HG02938 (cell line): ENCODE measurements around the gene MBD3L2B.
"Not testable (repeated sequence)": the region's sequence is repeated elsewhere in the genome, so short reads cannot be mapped to it uniquely, and the experiment has no call there.

Experiments
- ATAC-seq: cut with Tn5 transposase; IDR thresholded peaks from one replicate; pipeline ENCODE4 v1.9.1; 2021; ENCODE audit warnings: mild to moderate bottlenecking, moderate library complexity; ENCODE audit not compliant: unreplicated experiment

MBD3L2B gene

DNA sequence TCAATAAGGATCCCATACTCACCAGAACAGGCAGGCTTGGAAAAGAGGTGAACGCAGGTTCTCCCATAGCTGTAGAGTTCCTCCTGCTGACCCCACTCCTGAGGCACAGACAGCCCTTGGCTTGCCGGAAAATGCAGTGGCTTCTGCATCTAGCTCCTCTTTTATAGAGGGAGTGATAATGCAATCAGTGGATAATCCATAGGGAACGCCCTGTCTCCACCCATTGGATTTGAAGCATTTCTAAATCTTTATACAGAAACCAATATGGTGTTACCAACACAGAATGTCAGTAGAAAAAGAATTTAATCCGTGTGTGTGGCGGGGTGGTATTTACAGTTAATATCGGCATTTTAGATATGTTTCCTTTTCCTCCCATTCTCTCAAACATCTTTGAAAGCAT, at the start of gene MBD3L2B:
Gene MBD3L2B (minus strand): TSS at position 101 of the 400 bp plus-strand sequence. CDS start 34 bp downstream, at position 67.
- ATAC-seq, result not testable (repeated sequence)

- peak; percentile 16 for ATAC-seq
These were observed 48.6 kb upstream of the MBD3L2B start for GRCh38 chr19:7069904-7070226.

DNA sequence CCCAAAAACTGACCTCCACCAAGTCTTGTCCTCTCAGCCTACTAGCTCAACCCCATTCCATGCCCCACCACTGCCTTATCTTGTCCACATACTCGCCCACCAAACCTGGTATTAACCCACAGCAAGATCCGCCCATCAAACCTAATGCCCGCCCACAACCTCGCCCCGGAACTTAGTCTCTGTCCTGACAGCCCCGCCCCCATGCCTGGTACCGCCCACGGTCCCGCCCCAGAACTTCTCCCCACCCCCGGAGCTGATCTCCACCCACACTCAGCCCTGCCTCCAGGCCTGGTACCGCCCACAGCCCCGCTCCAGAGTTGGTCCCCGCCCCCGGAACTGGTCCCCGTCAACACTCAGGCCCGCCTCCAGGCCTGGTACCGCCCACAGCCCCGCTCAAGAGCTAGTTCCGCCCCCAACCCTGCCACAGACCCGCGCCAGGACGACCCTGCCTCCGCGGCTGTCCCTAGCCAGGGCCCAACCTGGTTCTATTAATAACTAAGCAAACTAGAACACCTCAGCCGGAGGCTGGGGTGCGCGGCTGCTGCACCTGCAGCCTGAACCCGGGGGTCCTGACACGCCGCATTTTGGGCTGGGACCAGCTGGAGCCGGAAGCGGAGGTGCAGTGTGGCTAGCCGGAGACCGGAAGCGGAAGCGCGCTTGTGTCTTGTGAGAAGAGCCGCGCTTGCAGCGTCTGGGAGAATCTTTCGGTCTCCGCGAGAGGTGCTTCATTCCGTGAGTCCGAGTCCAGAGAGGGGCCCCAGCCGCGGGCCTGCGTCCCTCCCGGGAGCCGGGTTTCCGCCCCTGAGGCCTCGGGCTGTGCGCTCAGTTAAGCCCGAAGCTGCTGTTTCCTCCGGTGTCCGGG, 48.0 kb upstream of the MBD3L2B start, which contains the start of gene ZNF557:
Gene ZNF557 (plus strand): TSS at position 662 of the 862 bp plus-strand sequence. CDS start 5,372 bp downstream, outside the sequence.
- peak; percentile 84 for ATAC-seq

GRCh38 chr19:7068599-7068998, 47.4 kb upstream of the MBD3L2B start:
- ATAC-seq, result no peak

- ATAC-seq, result no peak
These were observed 46.5 kb upstream of the MBD3L2B start for GRCh38 chr19:7067716-7068115.

GRCh38 chr19:7067122-7067521, 45.9 kb upstream of the MBD3L2B start:
- not testable (repeated sequence) for ATAC-seq

DNA sequence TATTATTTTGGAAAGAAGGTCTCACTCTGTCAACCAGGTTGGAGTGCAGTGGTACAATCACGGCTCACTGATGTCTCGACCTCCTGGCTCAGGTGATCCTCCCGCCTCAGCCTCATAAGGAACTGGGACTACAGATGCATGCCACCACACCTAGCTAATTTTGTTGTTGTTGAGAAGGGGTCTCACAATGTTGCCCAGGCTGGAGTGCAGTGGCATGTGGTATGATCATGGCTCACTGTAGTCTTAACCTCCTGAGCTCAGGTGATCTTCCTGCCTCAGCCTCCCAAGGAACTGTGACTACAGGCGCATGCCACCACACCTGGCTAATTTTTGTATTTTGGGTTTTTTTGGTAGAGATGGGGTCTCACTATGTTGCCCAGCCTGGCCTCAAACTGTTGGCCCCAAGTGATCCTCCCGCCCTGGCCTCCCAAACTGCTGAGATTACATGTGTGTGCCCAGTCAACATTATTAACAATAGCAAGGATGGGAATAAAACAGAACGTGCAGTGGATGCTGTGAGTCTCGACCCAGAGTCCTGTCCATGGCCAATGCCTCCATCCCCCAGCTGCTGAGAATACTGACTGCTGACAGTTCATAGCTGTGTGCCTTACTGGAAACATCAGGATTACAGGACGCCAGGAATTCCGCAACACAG, 42.7 kb upstream of the MBD3L2B start:
- no peak for ATAC-seq

- ATAC-seq, result no peak
These were observed 42.1 kb upstream of the MBD3L2B start for GRCh38 chr19:7063339-7063738.

- ATAC-seq, result not testable (repeated sequence)
These were observed 38.7 kb upstream of the MBD3L2B start for GRCh38 chr19:7059977-7060376.

GRCh38 chr19:7058576-7058975, 37.3 kb upstream of the MBD3L2B start, which contains the start of gene MBD3L3:
Gene MBD3L3 (minus strand): TSS chr19:7058676. CDS start chr19:7058605, 71 bp downstream.
- not testable (repeated sequence) for ATAC-seq

DNA sequence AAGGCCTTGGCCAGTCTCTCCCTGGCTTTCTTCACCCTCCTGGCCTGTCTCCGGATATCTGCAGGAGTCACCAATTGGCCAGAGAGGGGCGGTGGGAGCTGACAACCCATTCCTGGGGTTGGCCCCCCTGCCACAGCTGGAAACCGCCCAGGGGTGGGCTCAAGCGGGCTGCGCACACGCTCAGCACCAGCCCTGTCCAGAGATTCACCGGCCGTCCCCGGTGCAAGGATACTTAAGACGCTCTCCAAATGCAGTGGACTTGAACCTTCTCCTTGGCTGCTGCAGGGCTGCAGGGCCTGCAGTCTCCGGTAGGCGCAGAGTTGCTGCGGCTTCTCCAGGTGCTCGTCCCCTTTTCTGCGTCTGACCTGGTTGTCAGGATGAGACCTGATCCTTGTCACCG, 35.1 kb upstream of the MBD3L2B start:
- not testable (repeated sequence) for ATAC-seq

DNA sequence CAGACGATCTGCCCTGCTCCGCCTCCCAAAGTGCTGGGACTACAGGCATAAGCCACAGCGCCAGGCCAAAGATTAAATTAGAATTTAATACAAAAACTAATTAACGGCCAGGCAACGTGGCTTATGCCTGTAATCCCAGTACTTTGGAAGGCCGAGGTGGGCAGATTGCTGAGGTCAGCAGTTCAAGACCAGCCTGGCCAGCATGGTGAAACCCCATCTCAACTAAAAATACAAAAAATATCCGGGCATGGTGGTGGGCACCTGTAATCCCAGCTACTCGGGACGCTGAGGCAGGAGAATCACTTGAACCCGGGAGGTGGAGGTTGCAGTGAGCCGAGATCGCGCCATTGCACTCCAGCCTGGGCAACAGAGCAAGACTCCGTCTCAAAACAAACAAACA, 34.4 kb upstream of the MBD3L2B start:
- not testable (repeated sequence) for ATAC-seq

- ATAC-seq, result not testable (repeated sequence)
These were observed 33.6 kb upstream of the MBD3L2B start for GRCh38 chr19:7054635-7055368.

- not testable (repeated sequence) for ATAC-seq
These were observed 31.7 kb upstream of the MBD3L2B start for GRCh38 chr19:7052896-7053295.

DNA sequence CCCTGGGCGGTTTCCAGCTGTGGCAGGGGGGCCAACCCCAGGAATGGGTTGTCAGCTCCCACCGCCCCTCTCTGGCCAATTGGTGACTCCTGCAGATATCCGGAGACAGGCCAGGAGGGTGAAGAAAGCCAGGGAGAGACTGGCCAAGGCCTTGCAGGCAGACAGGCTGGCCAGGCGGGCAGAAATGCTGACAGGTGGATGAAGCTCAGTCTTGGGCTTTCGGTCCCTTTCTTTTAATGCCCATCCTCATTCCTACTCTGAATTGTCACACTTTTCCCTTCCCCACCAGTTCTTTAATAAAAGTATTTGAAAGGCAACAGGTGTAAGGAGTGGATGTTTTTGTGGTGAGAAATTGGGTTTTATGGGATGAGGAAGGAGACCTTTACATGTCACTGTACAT, 30.2 kb upstream of the MBD3L2B start:
- not testable (repeated sequence) for ATAC-seq

DNA sequence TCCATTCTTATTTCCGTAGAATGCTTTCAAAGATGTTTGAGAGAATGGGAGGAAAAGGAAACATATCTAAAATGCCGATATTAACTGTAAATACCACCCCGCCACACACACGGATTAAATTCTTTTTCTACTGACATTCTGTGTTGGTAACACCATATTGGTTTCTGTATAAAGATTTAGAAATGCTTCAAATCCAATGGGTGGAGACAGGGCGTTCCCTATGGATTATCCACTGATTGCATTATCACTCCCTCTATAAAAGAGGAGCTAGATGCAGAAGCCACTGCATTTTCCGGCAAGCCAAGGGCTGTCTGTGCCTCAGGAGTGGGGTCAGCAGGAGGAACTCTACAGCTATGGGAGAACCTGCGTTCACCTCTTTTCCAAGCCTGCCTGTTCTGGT, 27.8 kb upstream of the MBD3L2B start, which contains the start of gene MBD3L2:
Gene MBD3L2 (plus strand): TSS at position 301 of the 400 bp plus-strand sequence. CDS start 53 bp downstream, at position 354.
- ATAC-seq, result not testable (repeated sequence)

- ATAC-seq, result not testable (repeated sequence)
These were observed 20.3 kb upstream of the MBD3L2B start for GRCh38 chr19:7041563-7041962.

GRCh38 chr19:7040079-7040478, 18.8 kb upstream of the MBD3L2B start, which contains the start of gene MBD3L4:
Gene MBD3L4 (minus strand): TSS chr19:7040179. CDS start chr19:7040144, 35 bp downstream.
- not testable (repeated sequence) for ATAC-seq

DNA sequence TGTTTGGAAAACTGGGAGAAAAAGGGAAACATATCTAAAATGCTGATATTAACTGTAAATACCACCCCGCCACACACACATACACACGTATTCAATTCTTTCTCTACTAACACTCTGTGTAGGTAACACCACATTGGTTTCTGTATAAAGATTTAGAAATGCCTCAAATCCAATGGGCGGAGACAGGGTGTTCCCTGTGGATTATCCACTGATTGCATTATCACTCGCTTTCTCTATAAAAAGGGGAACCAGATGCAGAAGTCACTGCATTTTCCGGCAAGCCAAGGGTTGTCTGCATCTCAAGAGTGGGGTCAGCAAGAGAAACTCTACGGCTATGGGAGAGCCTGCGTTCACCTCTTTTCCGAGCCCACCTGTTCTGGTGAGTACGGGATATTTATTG, 9.0 kb upstream of the MBD3L2B start, which contains the start of gene MBD3L5:
Gene MBD3L5 (plus strand): TSS at position 301 of the 400 bp plus-strand sequence. CDS start 34 bp downstream, at position 335.
- not testable (repeated sequence) for ATAC-seq

DNA sequence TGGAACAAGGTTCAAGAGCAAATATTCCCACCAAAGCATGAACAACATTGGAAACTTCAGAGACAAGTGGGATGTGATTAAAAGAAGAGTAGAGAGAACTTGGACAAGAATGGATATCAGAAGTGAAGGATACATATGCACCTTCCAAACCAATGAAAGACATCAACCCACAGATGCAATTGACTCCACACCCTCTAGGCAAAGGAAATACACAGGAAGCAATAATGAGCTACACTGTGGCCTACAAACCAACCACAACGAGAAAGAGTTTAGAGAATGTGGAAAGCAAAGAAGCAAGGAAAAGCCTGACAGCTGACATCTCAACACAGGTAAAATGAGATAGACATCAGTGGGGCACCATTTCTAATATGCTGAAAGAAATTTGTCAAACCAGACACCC, 7.6 kb upstream of the MBD3L2B start:
- ATAC-seq, result not testable (repeated sequence)

GRCh38 chr19:7018828-7019227, 2.4 kb downstream of the MBD3L2B start:
- no peak for ATAC-seq
